ACHN (cell line): ENCODE results near the gene LPCAT3.
A peak's percentile ranks its signal among the peaks of the same experiment; 100 is the strongest.

Experiments used
- DNase-seq: peaks from one replicate; pipeline ENCODE4 v3.0.0-alpha.2; 2015
- in situ Hi-C: cut with HindIII; loops from 2 replicates; pipeline ENCODE4 v1.10.0; 2017; ENCODE audit warnings: low sequenced_read_pairs, low pct_ligation_motif_present, low pct_unique_long_range_greater_than_20kb

LPCAT3 gene

DNA sequence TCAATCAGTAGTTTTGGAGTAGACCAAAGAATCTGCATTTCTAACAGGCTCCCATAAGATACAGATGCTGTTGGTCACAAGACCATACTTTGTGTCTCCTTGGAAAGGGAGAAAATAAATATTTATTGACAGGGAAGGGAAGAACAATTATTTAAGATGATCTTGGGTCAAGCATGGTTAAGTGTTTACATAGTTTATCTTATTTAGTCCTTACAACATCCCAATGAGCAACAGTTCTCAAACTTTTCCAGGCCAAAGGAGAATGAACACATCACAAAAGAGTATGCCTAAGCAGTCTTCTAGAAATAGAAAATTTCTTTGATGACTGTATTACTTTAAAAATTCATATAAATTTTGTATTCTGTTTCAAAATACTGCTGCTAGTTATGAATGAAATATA is 8.8 kb downstream of the LPCAT3 start:
- DNase-seq = no peak
- in situ Hi-C loops = no loop called here

DNA sequence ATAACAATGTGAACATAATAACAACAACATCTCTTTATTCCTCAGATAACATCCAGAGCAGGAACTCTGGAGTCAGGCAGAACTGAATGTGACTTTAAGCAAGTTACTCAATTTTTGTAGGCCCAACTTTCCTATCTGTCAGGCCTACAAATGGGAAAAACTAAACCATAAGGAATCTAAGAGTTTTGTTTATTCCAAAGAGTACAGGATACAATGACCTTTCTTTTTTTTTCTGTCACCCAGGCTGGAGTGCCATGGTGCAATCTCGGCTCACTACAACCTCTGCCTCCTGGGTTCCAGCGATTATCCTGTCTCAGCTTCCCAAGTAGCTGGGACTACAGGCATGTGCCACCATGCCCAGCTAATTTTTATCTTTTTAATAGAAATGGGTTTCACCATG is 9.4 kb downstream of the LPCAT3 start:
- no peak for DNase-seq
- in situ Hi-C loops = no loop called here

DNA sequence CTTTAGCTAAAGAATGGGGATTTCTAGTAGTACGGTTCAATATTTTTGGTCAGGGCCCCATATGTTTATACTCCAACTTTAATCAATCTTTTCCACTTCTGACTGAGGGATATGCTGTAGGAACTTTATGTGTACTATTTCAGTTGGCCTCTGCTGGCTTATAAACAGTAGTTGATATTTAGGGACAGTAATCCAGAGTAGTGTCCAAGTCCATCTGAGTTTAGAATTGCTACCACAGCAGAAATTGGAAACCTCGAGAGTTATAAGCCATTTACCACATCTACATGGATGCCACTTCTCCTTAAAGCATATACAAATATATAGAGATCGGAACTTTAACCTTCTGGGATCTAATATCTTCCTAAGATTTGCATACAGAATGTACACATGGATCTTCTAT is 11.6 kb downstream of the LPCAT3 start:
- in situ Hi-C loops = no loop called here
- no peak for DNase-seq

DNA sequence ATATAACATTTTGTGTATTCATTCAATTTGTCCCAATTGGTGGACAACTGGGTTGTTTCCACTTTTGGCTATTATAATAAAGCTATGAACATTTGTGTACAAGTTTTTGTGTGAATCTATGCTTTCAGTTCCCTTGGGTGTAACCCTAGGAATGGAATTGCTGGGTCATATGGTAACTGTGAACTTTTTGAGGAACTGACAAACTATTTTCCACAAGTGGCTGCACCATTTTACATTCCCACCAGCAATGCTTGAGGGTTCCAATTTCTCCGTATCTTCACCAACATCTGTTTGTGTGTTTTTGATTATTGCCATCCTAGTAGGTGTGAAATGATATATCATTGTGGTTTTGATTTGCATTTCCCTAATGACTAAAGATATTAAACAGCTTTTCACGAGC is 13.0 kb downstream of the LPCAT3 start:
- no peak for DNase-seq
- in situ Hi-C loops = no loop called here

DNA sequence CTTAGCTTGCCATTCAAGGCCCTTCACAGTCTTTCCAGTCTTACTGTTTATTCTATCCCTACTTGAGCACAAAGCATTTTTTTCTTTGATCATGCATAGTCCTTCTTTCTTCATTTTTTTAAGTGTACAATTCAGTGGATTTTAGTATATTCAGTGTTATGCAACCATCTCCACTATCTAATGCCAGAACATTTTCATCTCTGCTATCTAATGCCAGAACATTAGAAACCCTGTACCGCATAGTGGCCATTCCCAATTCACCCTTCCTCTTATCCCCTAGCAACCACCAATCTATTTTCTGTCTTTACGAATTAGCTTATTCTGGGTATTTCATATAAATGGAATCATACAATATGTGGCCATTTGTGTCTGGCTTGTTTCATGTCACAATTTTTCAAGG is 13.4 kb downstream of the LPCAT3 start:
- in situ Hi-C loops = no loop called here
- no peak for DNase-seq

DNA sequence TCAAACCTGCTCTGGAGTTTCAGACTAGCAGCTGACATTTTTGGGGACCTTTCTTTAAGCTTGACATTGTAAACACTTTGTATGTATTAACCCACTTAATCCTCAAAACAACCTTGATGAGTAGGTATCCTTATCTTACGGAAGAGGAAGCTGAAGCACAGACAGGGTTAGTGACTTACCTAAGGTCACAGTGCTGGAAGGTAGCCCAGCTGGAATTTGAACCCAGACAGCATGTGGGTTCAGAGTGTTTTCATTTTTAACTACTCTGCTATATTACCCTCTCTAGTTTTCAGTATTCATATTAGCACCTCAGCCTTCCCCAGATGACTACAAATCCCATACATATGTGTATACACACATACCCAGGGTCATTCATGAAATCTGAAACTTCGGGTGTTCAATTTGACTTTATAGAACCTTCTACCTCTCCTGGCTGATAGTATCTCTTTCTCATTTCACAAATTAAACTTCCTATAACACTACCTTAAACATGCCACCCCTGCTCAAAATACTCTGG is 13.9 kb downstream of the LPCAT3 start:
- DNase-seq = no peak
- in situ Hi-C loops = no loop called here

DNA sequence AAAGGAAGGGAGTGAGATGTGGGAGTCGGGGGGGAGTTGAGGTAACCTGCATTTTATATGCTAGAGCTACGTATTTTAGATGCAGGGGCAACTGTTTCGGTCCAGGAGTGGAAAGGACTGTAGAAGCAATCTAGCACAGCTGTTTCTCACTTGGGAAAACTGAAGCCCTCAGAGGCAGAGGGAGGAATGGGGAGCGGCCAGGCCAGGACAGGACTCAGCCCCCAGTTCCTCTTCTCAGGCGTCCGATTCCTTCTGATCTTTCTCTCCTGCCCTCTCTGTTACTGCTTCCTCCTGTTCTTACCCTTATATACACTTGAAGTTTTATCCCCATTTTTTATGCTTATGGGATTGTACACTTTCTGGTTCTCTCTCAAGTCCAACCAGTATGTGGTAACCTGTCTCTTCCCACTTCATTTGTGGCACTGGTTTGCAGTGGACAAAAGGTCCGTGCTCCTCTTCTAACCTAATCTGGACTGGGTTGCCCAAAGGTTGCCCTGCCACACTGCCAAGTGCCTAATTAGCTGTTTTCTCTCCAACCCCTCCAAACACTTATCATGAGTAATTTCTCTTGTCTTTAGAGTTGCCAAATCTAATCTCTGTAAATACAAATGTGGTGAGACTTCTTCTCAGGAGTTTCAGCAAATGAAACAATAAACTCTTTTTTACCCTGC is 16.2 kb downstream of the LPCAT3 start:
- in situ Hi-C loops = no loop called here
- DNase-seq = no peak

DNA sequence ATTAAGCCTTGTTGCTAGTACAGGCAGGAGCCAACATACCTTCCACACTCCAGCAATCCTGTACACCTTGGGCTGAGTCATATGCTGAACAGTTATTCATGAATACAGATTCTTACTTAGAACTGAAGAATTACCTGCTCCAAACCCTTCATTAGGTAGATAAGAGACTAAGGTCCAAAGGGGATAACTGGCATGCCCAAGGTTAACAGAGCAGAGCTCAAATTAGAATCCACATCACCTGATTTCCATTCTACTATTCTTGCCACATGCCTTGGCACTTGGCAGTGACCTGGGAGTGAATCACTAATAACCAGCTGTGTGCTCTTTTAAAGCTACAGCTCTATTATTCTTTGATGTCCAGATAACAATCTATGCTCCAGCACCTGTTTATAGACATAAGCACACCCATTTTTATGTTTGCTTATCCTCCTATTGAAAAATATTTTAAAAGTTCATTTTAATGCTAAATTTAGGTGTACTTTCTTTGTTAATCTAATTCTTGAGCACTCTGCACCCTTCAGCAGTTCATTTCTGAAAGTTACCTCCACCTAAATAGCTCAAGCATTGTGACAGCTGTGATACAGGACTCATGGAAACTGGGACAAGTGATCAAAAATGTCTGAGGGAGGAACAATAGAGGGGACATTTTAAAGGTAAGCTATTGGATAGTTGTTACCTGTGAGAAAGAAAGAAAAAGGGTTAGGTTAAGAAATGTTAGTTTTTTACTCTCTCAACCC is 19.4 kb downstream of the LPCAT3 start:
- in situ Hi-C loops = no loop called here
- peak; percentile 57 for DNase-seq

DNA sequence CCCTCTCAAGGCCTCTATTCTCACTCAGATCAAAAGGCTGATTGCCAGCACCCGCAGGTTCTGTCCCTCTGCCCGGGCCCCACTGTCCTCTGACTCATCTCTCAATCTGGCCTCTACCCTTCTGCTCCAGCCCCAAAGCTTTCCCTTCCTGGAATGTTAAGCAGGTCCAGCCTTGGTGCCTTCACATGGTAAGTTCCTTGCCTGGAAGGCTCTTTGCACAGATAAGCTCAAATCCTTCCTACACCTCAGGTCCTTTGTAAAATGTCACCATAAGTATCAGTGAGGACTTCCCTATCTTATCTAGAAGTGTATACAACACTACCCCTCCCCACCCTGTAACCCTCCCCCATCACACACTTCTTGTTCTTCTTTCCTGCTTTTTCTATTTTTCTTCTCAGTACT is 22.2 kb downstream of the LPCAT3 start:
- in situ Hi-C loops = no loop called here

DNA sequence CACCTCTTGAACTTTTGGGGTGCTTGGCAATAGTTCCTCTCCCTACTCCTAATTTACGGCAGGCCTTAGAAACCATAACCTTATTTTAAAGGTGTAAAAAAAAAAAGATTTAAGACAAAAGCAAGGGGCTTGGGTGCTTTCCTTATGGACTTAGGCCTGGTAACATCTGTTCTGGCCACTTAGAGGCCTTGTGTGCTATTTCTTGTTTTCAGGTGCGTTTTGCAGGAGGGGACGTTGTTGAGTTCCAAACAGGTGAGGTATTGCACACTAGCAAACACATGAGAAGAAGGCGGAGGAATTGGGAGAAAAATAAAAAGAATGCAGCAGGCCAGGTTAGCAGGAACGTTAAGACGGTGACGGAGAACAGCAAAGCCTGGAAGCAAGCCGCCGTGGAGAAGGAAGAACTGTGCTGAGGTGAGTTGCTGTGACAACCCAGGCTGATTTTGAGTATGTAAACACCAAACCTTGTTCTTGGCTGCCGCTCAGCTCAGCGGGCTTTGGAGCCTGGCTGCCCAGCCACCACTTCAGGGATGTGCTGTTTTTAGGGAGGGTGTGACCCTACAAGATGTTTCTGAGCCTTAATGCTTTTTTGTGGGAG is 30.2 kb downstream of the LPCAT3 start:
- no peak for DNase-seq
- in situ Hi-C loops = no loop called here

More for the DNA sequence above, 22.2 kb downstream of the LPCAT3 start:
- DNase-seq = peak; percentile 78

DNA sequence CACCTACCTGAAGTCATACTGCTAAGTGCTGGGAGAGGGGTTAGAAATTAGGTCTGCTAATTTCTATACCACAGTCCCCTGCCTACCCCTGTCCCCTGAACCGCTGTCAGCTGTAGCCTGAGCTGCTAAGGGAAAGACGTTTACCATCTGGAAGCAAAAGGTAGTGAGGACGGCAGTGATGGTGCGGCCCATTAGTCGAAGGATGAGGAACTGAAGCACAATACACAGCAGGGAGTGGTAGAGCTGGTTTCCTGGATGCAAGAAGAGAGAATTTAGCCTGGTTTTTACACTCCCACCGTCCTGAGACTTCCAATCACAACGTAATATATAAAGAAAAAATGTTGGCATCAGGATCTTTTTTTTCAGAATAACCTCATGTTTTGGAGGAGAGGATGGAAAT is 35.7 kb downstream of the LPCAT3 start:
- in situ Hi-C loops = no loop called here
- DNase-seq = no peak

DNA sequence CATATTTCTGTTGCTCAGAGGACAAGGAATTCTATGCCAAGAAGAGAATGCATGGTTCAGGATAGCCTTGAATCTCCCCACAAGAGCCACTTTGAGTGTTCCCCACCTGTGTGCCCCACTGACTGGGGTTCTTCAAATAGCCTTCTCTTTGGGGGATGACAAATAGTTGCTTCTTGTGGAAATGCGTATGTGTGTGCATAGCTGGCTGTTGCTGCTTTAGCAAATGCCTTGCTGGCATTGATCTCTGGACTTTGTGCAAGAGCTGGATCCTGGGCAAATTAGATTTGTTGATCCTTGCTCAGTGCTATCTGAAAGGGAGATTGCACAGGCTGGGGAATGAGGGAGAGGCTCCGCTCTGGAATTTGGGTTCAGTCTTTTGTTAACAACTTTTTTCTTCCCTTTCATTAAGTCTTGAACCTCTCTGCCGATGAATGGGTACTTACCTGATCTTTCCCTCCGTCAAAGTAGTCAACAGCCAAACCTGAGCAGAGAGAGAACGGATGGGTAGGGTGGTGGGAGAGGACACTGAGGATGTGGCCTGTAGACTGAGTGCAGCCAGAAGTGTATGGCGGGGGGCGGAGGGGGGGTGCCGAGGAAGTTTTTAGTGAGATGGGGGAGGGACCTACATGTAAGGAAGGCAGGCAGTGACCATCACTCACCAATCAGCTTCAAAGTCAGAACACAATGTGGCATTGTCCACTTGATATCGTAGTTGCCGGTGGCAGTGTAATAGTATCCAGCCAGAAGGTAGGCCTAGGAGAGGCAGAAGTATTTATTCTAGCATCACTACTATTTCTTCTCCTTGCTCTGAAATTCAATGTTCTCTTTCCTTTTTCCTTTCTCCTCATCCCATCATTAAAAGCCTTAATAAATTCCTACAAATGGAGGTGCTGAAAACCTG is 36.9 kb downstream of the LPCAT3 start:
- DNase-seq = no peak
- in situ Hi-C loops = no loop called here

DNA sequence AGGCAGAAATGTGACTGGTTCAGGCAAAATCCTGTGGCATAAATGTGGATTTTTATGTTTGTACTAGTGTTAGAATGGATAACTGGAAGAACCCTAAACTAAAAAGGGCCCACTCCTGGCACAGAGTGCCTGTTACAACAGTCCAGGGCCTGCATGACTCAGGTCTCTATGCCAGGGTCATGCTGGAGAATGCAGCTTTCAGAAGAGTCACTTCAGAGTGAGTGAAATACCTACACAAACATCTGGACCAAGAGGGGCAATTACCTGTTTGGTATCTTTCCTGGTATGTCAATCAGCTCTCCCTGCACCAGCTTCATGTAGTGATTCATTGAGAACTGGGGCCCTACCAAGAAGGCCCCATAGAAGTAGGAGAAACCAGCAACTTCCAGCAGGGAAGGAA is 37.5 kb downstream of the LPCAT3 start:
- in situ Hi-C loops = no loop called here
- no peak for DNase-seq

DNA sequence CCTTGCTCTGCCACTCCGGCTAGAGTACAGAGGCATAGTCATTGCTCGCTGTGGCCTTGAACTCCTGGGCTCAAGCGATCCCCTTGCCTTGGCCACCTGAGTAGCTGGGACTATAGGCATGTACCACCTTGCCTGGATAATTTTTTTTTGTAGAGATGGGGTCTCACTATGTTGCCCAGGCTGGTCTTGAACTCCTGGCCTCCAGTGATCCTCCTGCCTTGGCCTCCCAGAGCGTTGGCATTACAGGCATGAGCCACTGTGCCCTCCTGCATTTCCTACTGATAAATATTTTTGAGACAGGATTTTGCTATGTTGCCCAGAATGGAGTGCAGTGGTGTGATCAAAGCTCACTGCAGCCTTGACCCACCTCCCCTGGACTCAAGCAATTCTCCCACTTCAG is 38.2 kb downstream of the LPCAT3 start:
- in situ Hi-C loops = no loop called here
- DNase-seq = no peak

DNA sequence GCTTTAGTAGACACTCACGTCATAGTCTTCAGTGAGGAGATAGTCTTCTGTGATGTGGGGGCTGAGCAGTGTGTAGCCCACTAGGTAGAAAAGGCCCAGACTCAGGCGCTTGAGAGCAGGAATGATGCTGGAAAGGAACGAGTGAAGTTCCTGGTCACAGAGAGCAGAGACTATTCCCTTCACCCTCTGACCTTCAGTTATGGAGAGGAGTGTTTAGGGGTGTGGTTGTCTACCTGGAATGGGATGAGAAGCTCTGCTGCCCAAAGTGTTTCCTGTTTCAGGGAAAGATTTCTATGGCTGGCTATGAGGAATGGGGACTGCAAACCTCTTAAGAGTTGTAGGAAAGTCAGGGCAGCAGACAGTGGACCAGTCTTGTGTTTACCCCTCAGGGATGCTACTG is 38.8 kb downstream of the LPCAT3 start:
- in situ Hi-C loops = no loop called here
- no peak for DNase-seq

DNA sequence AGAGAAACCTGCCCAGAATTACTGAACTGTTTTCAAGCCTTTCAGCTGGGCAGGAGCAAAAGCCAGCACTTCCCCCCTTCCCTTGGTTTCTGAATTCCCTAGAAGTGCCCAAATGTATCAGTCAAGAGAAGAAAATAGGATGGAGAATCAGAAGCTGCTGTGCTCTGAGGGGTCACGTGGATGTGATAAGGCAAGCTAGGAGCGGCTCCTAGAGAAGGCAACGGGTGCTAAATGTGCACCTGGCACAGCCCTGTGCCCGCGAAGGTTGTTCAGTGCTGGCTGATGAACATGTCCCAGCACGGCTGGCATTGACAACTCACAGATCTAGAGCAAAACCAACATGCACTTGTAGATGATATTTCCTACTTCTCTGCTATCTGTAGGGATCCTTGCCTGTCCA is 39.3 kb downstream of the LPCAT3 start:
- in situ Hi-C loops = no loop called here
- no peak for DNase-seq

DNA sequence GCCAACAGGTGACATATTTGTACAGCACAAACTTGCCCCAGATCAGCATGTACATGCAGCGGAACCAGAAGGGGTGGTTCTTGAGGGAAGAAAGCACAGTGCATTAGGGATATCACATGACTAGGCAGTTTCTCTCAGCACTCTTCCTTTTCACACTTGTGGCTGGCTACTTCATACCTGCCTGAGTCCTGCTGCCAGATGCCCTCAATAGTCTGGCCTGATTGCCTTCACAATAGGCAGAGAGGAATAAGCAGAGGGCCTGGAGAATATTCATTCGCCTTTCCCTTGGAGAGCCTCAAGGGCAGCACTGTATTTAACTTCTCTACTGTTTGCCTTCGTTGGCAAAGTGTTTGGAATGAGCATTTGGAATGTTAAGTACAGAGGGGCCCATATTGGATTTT is 39.7 kb downstream of the LPCAT3 start:
- in situ Hi-C loops = no loop called here
- no peak for DNase-seq

DNA sequence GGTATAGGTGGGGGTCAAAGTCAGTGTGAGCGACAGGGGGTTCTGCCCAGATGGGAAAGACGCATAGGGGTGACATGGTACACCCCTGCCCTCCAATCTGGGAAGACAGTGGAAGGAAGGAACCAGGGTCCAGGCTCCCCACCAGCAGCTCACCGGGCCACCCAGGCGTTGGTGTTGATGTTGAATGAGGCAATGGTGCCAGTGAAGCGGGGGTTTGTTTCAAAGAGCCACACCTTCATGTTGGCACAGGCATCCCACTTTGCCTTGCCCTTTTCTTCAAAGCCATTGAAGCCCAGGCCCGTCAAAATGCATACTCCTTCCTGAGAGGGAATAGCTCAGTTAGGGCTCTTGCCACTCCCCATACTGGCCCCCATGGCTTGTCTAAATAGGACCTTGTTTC is 40.1 kb downstream of the LPCAT3 start:
- no peak for DNase-seq

DNA sequence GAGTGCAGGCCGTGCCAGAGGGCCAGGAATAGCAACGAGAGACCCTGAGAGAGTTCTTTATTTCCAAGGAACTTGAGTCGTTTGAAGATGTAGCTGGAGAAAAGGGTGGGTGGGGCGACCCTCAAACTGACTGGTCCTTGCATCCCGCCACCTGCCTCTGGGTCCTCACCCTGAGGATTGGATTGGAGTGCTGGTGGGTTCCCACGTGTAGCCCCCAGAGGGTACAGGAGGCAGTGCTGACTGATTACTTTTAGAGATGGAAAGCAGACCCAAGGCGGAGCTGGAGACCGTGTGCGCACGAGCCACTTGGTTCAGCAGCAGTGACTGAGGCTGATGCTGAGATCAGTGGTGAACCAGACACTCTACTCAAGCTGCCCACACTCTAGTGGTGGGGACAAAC is 40.6 kb downstream of the LPCAT3 start:
- DNase-seq = no peak
- in situ Hi-C loops = no loop called here

More for the DNA sequence above, 40.1 kb downstream of the LPCAT3 start:
- in situ Hi-C loops = no loop called here
